ENCODE measurements around the gene PJA2.

The PJA2 gene

GRCh38 chr5:109408991-109409843, 557 bp downstream of the PJA2 start:
- no peaks in the 10 kb centered on the region for H3K27me3 ChIP-seq (ENCODE audit: insufficient read depth, poor library complexity, severe bottlenecking)
- peak; percentile 37 to 71 for DNase-seq (ENCODE audit: low read depth in 1 of 2, low spot score in 1 of 2)
- peak overlapping the region; percentile 95 for H3K27ac ChIP-seq (replicated peaks)
- TF ChIP-seq GABPA (IDR thresholded peaks at IDR 0.05; ENCODE audit: low read depth): no peak
- peak; percentile 39 for TF ChIP-seq POLR2AphosphoS5 (IDR thresholded peaks at IDR 0.05; ENCODE audit: low read depth)
- TF ChIP-seq REST (IDR thresholded peaks at IDR 0.05; ENCODE audit: insufficient replicate concordance, low read depth): peak; percentile 20
- H3K4me3 ChIP-seq (replicated peaks; ENCODE audit: insufficient read depth, low read length): peak overlapping the region; percentile 51

- H3K27me3 ChIP-seq (ENCODE audit: insufficient read depth, poor library complexity, severe bottlenecking): no peaks in the 10 kb centered on the region
- peak in 1 of 2 experiments; percentile 14 for DNase-seq (ENCODE audit: low read depth in 1 of 2, low spot score in 1 of 2)
- no peak for TF ChIP-seq POLR2AphosphoS5 (IDR thresholded peaks at IDR 0.05; ENCODE audit: low read depth)
- TF ChIP-seq SPI1 (IDR thresholded peaks at IDR 0.05; ENCODE audit: borderline replicate concordance, low read depth): no peak
- no peak for TF ChIP-seq CTCF (IDR thresholded peaks at IDR 0.05; ENCODE audit: insufficient read depth, low read length)
- TF ChIP-seq GABPA (IDR thresholded peaks at IDR 0.05; ENCODE audit: low read depth): no peak
- no peak for TF ChIP-seq REST (IDR thresholded peaks at IDR 0.05; ENCODE audit: insufficient replicate concordance, low read depth)
- H3K4me3 ChIP-seq (replicated peaks; ENCODE audit: insufficient read depth, low read length): peak overlapping the region; percentile 51
- H3K27ac ChIP-seq (replicated peaks): peak overlapping the region; percentile 95
Observed at GRCh38 chr5:109407913-109408312, 1.9 kb downstream of the PJA2 start.

- Histone ChIP-seq H3K27me3 (ENCODE audit: insufficient read depth, poor library complexity, severe bottlenecking) (no peaks in the 10 kb centered on the region), H3K27ac (replicated peaks) (no peak overlapping the region), H3K4me3 (replicated peaks; ENCODE audit: insufficient read depth, low read length) (no peak overlapping the region)
- no peak for DNase-seq (ENCODE audit: low read depth in 1 of 2, low spot score in 1 of 2)
- no peak for TF ChIP-seq SPI1 (IDR thresholded peaks at IDR 0.05; ENCODE audit: borderline replicate concordance, low read depth)
- TF ChIP-seq GABPA (IDR thresholded peaks at IDR 0.05; ENCODE audit: low read depth): no peak
Observed at GRCh38 chr5:109406719-109407118, 3.1 kb downstream of the PJA2 start.

- Histone ChIP-seq H3K4me3 (replicated peaks; ENCODE audit: insufficient read depth, low read length) (no peak overlapping the region), H3K27ac (replicated peaks) (no peak overlapping the region), H3K27me3 (ENCODE audit: insufficient read depth, poor library complexity, severe bottlenecking) (no peaks in the 10 kb centered on the region)
- TF ChIP-seq SPI1 (IDR thresholded peaks at IDR 0.05; ENCODE audit: borderline replicate concordance, low read depth) (no peak), CTCF (IDR thresholded peaks at IDR 0.05; ENCODE audit: insufficient read depth, low read length) (no peak), POLR2AphosphoS5 (IDR thresholded peaks at IDR 0.05; ENCODE audit: low read depth) (no peak), GABPA (IDR thresholded peaks at IDR 0.05; ENCODE audit: low read depth) (no peak), REST (IDR thresholded peaks at IDR 0.05; ENCODE audit: insufficient replicate concordance, low read depth) (no peak)
- no peak for DNase-seq (ENCODE audit: low read depth in 1 of 2, low spot score in 1 of 2)
Observed at GRCh38 chr5:109404428-109404960, 5.3 kb downstream of the PJA2 start.

Data from HL-60 (cell line).